Esophagus squamous epithelium (tissue), 4 donors: ENCODE results near the gene COL18A1.

Source experiments
- CTCF ChIP-seq, 6 experiments: fragments of 450-650 bp in 4 of 6; fragments of 200-600 bp in 2 of 6; sonication (generic) in 2 of 6; IDR thresholded peaks; one replicate each; pipeline ENCODE4 v1.5.1; 2016 to 2019; ENCODE audit warnings: antibody characterized with exemption in 6 of 6, mild to moderate bottlenecking in 4 of 6, moderate library complexity in 4 of 6
- POLR2A ChIP-seq, 4 donors: fragments of 450-650 bp; IDR thresholded peaks; one replicate each; pipeline ENCODE4 v1.6.1; 2017; ENCODE audit warnings: antibody characterized with exemption in 4 of 4, mild to moderate bottlenecking in 4 of 4, moderate library complexity in 3 of 4

DNA sequence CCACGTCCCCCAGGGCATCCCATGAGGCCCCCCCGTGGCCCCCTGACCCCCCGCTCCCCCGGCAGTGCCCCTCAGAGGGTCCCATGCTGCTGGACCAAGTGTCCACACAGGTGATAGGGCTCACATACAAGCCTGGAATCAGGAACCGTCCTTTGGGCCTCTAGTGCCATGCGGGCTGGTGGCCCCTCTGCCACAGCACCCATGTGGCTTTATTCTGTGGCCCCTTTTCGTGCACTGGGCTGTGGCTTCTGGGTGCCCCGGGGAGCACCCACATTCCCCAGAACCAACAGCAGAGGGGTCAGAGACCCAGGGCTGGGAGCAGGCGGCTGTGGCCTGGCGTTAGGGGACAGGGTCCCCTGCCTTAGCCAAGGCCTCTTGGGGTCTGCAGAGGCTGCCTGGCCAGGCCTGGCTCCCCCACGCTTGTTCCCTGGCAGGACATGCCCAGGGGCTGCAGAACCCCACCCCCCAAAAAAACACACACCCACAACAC is 105.5 kb downstream of the COL18A1 start:
- TF ChIP-seq CTCF (IDR thresholded peaks at IDR 0.05) (no peak), POLR2A (IDR thresholded peaks at IDR 0.05) (no peak)
